Activated naive CD4-positive, alpha-beta T cell treated with Interleukin-2 at 50 U/mL for 16 hours (primary cell): ENCODE data around the gene IFT122.

Experiments
- DNase-seq: peaks from one replicate; pipeline ENCODE4 v3.0.0-alpha.2; 2020

IFT122 gene

GRCh38 chr3:129560269-129560787, 120.3 kb downstream of the IFT122 start:
- DNase-seq: no peak

- DNase-seq: no peak
Observed at GRCh38 chr3:129560911-129561594, 121.0 kb downstream of the IFT122 start.

GRCh38 chr3:129561619-129562248, 121.7 kb downstream of the IFT122 start:
- DNase-seq: no peak

- DNase-seq: no peak
Observed at GRCh38 chr3:129562803-129563202, 122.8 kb downstream of the IFT122 start.

- DNase-seq: no peak
Observed at GRCh38 chr3:129563332-129563731, 123.3 kb downstream of the IFT122 start.

GRCh38 chr3:129563850-129564535, 124.0 kb downstream of the IFT122 start:
- DNase-seq: no peak

GRCh38 chr3:129564981-129565644, 125.1 kb downstream of the IFT122 start:
- no peak for DNase-seq

GRCh38 chr3:129565902-129566301, 125.9 kb downstream of the IFT122 start:
- no peak for DNase-seq

- no peak for DNase-seq
Observed at GRCh38 chr3:129567176-129567705, 127.2 kb downstream of the IFT122 start.

GRCh38 chr3:129567939-129568338, 127.9 kb downstream of the IFT122 start:
- DNase-seq: no peak

GRCh38 chr3:129569856-129570255, 129.8 kb downstream of the IFT122 start:
- no peak for DNase-seq
